GM18498 (cell line): Measurements from ENCODE around the gene PROKR1.
"Not testable (repeated sequence)": the region's sequence is repeated elsewhere in the genome, so short reads cannot be mapped to it uniquely, and the experiment has no call there.

Experiments
- ATAC-seq: cut with Tn5 transposase; IDR thresholded peaks from one replicate; pipeline ENCODE4 v1.9.1; 2021; ENCODE audit warnings: mild to moderate bottlenecking, moderate library complexity; ENCODE audit not compliant: unreplicated experiment

The PROKR1 gene

DNA sequence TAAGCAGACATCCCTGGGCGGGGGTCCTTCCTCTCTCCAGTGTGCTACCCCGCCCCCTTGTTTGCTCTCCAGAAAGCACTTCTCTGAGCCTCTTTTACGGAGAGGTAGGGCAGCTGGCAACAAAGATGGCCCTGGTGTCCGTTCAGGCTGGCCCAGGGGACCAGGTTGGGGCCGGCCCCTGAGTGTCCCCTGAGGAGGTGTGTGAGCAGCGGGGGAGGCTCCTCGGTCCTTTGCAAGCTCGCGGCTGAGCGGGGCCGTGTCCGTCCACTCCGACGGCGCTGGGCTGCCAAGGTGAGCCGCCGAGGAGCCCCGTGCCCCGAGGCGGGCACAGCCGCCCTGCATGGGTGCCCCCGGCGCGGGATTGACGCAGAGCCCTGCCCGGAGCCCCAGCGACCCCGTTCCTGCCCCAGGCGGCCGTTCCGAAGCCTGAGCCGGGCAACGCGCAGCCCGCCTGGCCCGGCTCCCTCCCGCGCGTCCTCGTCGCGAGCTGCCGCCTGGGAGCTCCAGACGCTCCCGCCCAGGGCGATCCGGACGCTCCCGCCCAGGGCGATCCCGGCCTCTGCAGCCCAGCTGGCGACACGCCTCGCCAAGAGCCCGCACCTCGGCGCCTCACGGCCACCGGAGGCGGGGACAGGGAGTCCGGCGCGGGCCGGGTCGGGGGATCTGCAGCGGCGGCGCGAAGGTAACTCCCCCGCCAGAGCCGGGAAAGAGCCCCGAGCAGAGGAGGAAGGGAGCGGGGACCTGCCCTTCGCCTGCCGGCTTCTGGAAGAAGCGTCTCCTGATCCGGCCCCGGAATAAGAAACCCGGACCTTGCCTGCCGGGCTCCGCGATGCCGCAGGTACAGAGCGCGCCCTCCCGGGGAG lies at the start of gene PROKR1:
PROKR1 (plus strand) TSS at position 569 of the 863 bp plus-strand sequence. CDS start 2,243 bp downstream, outside the sequence.
- no peak for ATAC-seq

DNA sequence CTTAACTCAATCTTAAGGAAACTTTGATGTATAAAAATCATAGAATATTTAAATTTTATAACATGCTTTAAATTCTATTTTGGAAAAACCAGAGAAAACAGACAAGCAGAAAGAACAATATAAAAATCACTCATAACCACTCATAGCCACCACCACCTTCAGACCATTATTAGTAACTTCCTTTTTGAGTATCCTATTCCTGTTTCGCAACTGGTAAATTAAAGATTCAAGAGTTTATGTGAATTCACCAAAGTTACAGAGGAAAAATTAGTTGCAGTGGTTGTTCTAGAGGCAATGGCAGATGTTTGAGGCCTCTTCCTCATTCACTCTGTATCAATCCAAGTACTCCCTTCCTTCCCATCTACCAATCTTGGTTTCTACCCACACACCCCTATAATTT lies 49.3 kb upstream of the PROKR1 start:
- ATAC-seq: no peak

DNA sequence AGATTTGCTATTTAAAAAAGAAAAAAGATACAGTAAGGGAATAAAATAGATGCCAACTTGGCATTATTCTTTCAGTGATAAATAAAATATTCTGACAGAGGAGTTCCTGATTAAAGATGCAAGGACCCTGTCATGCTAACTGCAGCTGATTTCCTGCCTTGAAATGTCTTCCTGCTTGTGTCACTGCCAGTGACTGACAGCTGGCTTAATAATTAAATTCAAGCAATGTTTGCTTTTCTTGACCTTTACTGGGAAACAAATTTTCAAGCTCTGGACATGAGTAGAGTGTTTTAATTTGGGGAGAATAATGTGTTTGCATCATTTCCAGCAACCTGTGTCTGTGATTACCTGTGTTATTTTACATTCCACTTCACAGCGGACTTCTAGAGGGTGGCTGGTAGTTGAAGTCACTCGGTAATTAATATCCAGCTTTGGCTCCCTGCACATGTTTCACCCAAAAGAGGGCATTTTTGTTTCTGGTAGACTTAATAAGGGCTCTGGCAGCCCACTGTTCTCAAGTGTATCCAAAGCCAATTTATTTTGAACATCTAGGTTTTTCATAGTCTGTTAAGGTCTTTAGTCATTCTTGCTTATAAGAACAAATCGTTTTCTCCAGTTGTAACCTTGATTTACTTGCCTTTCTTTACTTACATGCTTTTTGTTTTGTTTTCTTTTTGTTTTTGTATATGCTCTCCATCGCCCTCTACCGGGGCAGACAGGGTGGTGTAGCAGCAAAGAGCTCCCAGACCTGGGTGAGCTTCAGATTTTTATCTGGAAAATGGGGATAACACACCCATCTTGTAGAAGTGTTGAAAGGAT lies 48.5 kb upstream of the PROKR1 start:
- ATAC-seq: peak; percentile 82

DNA sequence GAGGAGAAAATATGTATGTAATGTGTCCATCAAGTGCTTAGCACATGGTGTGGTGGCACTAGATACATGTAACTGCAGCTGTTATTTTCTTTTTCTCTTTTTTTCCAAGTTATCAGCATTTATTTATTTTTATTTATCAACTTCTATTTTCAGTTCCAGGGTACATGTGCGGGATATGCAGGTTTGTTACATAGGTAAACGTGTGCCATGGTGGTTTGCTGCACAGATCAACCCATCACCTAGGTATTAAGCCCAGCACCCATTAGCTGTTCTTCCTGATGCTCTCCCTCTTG lies 47.9 kb upstream of the PROKR1 start:
- not testable (repeated sequence) for ATAC-seq

DNA sequence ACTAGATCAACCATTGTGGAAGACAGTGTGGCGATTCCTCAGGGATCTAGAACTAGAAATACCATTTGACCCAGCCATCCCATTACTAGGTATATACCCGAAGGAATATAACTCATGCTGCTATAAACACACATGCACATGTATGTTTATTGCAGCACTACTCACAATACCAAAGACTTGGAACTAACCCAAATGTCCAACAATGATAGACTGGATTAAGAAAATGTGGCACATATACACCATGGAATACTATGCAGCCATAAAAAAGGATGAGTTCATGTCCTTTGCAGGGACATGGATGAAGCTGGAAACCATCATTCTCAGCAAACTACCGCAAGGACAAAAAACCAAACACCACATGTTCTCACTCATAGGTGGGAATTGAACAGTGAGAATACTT lies 42.9 kb upstream of the PROKR1 start:
- ATAC-seq: not testable (repeated sequence)

DNA sequence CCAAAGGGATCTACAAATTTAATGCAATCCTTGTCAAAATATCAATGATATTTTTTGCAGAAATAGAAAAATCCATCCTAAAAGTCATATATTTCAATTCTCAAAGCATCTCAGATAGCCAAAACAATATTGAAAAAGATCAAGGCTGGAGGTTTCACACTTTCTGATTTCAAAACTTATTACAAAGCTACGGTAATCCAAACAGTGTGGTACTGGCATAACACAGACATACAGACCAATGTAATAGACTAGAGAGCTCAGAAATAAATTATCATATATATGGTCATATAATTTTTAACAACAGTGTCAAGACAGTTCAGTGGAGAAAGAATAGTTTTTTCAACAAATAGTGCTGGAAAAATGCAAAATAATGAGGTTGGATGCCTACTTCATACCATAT lies 40.3 kb upstream of the PROKR1 start:
- ATAC-seq: no peak

DNA sequence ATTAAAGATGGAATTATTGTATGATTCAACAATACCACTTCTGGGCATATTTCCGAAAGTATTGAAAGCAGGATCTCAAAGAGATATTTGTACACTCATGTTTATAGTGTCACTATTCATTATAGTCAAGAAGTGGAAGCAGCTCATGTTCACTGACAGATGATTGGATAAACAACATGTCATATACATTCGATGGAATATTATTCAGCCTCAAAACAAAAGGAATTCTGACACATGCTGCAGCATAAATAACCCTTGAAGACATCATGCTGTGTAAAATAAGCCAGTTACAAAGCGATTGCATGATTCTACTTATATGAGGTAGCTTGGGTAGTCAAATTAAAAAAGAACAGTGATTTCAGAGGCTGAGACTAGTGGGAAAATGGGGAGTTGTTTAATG lies 39.3 kb upstream of the PROKR1 start:
- no peak for ATAC-seq

DNA sequence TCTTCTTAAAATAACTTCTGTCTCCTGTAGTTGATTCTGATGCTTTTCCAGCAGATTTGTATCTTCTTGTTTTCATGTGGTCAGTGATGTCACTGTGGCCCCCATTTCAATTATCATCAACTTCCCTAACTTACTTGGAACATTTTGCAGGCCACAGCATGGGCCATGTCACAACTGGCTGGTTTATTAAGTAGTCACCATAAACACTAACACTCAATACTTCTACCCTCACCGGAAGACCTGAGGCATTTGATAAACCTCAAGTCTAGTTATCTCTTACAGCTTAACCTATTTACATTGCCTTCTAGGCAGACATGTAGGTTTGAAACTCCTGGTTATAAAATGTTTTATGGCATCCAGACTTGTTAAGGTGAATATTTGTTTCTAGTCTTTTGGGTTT lies 37.4 kb upstream of the PROKR1 start:
- no peak for ATAC-seq

DNA sequence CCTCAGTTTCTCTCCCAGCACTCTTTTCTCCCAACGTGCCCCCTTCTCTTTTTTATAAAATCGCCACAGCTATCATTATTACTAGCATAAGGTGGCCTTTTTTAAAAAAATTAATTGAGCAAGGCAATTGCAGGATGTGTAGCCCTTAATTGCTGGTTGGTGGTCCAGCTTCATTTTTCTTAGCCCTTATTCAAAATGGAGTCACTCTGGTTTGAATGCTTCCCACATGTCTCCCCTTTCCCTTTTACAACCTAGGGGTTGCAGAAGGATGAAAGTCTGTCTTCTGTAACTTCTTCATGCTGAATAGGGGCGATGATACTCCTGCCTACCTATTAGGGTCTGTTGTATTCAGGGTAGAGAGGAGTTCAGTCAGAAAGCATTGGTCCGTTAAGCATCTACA lies 36.6 kb upstream of the PROKR1 start:
- no peak for ATAC-seq

DNA sequence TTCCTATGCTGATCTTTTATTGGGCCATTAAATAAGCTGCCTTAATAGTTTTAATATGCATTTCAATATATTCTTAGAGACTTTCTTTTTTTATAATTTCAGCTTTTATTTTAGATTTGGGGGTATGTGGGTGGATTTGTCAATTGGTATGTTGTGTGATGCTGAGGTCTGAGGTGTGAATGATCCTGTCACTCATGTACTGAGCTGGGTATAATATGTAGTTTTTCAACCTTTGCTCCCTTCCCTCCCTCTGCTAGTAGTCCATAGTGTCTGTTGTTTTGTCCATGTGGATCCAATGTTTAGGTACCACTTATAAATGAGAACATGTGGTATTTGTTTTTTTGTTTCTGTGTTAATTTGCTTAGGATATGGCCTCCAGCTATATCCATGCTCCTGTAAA lies 35.5 kb upstream of the PROKR1 start:
- no peak for ATAC-seq

DNA sequence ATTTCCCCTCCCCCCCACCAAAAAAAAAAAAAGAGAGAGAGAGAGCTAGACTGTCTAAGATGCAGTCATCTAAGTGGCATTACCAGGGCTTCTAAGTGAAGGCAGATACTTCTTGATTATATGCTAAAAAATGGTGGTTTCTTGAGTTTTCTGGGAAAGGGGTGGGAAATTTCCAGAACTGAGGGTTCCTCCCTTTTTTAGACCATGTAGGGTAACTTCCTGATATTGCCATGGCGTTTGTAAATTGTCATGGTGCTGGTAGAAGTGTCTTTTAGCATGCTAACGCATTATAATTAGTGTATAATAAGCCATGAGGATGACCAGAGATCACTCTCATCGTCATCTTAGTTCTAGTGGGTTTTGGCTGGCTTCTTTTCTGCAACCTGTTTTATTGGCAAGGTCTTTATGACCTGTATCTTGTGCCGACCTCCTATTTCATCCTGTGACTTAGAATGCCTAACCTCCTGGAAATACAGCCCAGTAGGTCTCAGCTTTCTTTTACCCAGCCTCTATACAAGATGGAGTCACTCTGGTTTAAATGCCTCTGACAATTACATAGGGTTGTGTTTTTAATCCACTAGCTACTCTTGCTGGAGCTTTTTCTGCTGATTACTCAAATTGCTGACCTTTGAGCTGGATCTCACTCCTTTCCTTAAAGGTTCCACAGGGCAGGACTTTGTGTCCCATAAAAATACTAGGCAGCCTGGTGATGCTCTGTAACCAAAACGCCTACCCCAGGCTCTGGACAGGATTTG lies 30.4 kb upstream of the PROKR1 start:
- ATAC-seq: no peak

DNA sequence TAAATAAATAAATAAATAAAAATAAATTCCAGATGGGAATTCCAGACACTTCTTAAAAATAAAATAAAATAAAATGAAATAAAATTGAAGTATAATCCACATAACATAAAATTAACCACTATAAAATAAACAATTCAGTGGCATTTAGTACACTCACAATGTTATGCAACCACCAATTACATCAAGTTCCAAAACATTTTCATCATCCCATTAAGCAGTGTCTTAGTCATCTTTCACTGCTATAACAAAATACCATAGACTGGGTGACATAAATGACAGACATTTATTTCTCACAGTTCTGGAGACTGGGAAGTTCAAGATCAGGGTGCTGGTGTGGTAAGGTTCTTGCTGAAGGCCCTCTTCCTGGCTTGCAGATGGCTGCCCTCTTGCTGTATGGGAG lies 22.6 kb upstream of the PROKR1 start:
- ATAC-seq: no peak

DNA sequence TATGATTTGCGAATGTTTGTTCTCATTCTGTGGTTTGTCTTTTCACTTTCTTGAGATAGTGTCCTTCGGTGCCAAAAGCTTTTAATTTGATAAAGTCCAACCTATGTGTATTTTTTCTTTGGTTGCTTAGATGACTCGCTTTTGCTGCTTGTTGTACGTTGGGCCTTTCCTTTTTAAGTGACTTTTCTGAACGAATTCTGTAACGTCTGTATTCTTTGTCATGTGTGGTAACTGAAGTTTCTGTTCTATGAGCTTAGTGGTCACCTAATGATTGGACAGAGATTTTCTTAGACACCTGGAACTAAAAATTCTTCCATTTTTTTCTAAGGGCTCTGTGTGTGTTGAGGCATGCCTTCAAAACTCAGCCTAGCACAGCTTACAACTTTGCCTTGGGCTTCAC lies 19.6 kb upstream of the PROKR1 start:
- ATAC-seq: no peak

DNA sequence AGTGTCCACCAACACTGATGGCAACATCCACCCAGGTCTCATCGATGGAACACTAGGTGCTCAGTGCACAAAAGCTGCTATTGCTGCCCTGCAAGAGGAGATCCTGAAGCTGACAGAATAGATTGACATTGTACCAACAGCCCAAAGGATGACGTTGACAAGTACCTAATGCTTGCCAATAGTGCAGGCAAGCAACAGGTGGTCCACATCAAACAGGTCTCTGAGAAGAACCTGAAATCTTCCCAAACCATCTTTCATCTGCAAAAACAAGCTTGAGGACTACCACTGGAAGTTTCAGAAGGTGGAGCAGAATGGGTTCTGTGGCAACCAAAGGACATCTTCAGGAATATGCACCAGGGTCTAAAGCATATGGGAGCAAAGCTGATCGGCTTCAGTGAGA lies 15.8 kb upstream of the PROKR1 start:
- ATAC-seq: no peak

DNA sequence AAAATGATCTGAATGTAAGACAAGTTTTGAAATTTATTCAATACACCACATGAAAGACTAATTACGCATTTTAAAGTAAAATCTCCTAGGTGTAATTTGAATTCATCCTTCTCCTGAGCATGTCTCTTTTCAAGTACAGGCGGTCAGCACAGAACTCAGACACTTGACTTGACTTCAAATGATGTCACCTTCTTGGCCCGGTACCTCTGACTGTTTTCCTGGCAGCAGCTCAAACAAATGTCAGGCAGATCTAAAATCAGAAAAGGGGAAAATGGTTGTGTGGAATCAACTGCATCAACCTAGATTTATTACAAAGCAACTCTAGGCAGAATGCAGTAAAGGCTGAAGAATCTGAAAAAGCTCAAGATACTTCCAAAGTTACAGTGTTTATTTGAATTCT lies 11.4 kb upstream of the PROKR1 start:
- no peak for ATAC-seq

DNA sequence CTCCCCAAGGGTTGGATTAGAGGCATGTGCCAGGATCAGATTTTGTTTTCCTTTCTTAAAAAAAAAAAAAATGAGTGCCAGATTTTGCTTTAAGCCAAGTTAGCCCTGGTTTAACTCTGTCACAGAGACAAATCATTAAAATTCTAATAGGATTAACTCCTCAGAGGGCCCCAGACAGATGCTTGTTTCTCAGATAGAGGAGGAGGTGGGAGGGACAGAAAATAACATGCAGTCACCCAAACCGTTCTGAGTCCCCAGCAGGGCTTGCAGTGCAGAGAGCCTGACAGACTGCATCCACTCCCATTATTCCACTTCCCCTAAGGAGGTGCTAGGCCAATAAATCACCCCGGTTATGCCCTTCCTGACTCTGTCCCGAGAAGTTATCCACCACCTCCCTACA lies 6.3 kb upstream of the PROKR1 start:
- ATAC-seq: no peak

DNA sequence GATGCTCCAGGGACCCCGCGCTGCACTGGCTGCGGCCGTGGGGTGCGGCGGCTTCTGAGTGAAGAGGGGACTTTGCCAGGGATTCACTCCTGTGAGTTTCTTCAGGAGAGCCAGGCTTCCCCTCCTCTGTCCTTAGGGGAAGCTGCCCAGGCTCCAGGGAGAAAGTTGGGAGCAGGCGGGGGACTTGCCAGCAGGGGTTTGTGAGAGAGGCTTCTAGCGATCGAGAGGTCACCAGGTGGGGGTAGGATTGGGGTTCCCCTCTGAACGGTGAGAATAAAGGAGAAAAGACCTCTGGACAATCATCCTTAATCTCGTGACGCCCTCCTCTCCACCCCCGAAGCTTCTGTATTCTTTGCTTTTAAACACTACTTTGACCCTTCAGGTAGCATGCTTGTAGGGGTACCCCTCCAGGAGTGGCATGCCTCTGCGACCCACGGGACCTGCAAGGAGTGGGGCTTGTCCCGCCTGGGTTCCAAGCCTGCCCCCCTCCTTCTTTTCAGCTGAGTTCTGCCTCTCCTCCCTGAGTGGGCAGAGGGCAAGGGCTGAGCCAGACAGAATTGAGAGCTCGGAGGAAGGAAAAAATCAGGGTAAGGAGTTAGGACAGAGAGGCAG lies 601 bp downstream of the PROKR1 start:
- ATAC-seq: no peak

DNA sequence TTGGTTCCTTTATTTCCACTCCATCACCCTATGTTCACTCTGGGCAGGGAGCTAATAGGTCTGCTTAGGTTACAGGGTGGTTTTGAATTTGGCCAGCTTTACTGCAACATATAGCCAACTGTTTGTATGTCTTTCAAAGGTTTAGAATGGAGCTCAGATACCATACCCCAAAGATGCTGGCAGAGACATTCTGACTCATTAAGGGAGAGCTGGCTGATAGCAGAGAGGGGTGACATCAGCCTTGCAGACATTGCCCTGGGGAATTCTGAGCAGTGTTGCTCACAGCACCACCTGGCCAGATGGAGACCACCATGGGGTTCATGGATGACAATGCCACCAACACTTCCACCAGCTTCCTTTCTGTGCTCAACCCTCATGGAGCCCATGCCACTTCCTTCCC lies 2.1 kb downstream of the PROKR1 start:
- ATAC-seq: no peak

DNA sequence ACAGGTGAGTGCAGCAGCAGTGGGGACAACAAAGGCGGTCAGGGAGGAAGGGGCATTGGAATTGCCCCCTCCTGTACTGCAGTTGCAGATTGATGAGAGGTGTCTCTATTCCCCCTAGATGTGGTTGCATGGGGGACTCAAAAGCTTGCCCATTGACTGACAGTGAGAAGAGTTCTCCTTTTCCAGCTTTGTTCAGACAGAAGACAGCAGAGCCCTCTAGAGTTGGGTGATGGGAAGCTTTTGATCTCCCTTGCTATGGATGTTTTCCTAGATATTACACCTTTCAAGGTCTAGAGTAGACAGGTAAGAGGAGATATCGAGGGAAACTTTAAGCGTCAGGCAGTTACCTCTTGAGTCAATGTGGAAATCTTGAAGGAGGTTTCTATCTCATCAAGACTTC lies 2.9 kb downstream of the PROKR1 start:
- no peak for ATAC-seq

DNA sequence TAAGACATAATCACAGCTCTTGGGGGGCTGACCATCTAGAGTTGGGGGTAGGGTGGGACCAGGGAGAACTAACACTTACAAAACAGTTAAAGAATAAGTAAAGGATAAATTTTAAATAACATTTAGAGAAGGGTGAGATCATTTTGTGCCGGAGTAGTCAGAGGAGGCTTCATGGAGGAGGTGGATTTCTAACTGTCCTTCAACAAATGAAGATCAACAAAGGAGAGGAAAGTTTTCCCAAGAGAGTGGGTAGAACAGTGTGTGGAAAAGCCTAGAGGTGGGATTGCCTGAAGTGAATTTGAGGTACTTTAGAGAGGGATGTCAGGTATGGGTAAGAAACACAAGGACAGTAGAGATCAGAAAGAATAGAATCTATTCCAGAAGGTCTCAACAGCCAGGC lies 7.3 kb downstream of the PROKR1 start:
- no peak for ATAC-seq

DNA sequence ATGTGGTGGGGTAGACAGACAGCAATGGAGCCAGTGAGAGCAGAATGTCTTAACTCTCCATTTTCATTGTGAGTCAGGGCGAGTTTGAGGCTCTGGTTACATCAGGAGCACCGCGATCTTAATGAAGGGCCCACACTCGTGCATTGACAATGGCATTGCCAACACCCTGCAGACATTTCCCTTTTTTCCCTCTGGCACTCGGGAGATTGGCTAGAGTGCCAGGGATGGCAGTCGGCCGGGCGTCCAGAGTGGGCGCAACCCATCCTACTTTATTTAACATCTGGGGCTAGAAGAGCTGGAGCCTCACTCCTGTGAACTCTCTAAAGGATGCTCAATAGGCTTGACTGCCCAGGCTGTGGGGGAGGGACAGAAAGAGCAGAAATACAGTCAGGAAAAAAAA lies 9.7 kb downstream of the PROKR1 start:
- no peak for ATAC-seq
